Stimulated activated CD8-positive, alpha-beta memory T cell treated with anti-CD3 and anti-CD28 coated beads, Interleukin-15, amount 100 ng/mL, for 24 hours (primary cell): ENCODE results near the gene TEDC1.

ENCODE experiments used
- DNase-seq: peaks from one replicate; pipeline ENCODE4 v3.0.0-alpha.2; 2020; ENCODE audit warnings: low read depth

TEDC1 gene, protein sequence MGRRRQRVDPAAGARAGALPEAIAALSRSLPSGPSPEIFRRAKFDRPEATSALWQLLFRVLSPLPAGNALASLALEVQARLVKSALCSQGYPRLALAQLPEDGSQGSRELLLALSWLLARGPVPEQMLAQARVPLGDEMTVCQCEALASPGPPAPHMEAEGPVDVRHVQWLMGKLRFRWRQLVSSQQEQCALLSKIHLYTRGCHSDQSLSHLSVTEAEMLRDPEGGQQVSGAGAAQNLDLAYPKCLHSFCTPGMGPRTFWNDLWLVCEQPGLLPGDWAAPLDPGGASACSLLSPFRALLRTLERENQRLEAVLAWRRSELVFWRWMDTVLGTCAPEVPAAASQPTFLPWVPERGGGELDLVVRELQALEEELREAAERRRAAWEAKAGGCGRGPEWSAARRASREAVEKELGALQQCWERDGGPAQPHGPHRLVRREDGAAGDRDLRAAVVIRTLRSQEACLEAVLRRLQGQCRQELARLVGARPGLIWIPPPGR

GRCh38 chr14:105490572-105491365, at the start of gene TEDC1:
Gene TEDC1 (plus strand): TSS chr14:105491246. CDS start chr14:105491376, 130 bp downstream.
- peak; percentile 96 for DNase-seq

DNA sequence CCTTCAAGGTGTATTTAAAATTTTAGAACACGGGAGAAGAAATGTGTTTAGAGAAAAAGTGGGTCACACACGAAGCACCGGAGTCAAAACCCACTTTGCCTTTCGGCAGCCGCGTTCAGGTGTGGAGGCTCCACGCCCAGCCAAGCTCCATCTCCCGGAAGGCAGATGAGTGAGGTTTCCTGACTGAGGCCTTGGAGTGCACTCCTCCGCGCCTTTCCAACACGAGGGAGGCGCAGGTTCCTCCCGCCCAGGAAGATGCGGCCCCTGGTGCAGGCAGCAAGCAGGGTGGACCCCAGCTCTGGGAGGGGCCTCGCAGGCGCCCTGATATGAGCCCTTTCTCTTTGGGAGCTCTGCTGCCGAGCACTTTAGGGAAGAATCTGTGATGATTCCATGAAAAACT, 48.9 kb upstream of the TEDC1 start:
- DNase-seq: no peak

GRCh38 chr14:105442834-105443233, 48.2 kb upstream of the TEDC1 start:
- DNase-seq: no peak

DNA sequence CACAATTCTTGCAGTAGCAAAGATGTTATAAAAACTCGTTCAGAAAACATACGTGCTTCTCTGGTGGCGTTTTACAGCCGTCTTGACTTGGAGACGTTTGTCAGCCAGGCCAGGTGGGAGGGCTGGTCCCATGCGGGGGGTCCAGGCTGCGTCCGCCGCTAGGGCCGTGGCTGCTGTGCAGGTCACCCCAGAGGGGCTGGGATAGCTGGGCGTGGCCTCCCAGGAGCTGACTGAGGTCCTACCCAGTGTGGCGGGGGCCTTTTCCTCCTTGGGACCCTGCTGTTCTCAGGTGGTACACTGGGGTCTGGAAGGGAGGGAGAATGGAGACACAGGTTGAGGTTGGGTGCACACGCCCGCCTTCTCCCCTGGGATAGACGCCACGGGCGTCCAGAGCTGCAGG, 46.2 kb upstream of the TEDC1 start:
- DNase-seq: no peak

DNA sequence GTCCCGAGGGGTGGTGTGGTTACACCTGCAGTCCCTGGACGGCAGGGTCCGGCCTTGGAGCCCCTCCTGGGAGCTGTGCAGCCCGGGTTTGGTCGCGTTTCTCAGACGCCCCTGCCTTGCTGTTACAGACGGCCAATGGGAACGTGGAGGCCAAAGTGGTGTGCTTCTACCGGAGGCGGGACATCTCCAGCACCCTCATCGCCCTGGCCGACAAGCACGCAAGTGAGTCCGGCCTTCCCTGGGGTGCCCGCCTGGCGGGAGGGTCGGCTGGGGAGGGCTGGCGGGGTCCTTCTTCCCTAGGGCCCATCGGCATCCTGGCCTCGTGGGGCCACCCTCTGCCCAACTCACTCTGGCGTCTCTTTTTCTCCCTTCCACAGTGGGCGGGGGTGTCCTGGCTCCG, 45.8 kb upstream of the TEDC1 start:
- DNase-seq: no peak

DNA sequence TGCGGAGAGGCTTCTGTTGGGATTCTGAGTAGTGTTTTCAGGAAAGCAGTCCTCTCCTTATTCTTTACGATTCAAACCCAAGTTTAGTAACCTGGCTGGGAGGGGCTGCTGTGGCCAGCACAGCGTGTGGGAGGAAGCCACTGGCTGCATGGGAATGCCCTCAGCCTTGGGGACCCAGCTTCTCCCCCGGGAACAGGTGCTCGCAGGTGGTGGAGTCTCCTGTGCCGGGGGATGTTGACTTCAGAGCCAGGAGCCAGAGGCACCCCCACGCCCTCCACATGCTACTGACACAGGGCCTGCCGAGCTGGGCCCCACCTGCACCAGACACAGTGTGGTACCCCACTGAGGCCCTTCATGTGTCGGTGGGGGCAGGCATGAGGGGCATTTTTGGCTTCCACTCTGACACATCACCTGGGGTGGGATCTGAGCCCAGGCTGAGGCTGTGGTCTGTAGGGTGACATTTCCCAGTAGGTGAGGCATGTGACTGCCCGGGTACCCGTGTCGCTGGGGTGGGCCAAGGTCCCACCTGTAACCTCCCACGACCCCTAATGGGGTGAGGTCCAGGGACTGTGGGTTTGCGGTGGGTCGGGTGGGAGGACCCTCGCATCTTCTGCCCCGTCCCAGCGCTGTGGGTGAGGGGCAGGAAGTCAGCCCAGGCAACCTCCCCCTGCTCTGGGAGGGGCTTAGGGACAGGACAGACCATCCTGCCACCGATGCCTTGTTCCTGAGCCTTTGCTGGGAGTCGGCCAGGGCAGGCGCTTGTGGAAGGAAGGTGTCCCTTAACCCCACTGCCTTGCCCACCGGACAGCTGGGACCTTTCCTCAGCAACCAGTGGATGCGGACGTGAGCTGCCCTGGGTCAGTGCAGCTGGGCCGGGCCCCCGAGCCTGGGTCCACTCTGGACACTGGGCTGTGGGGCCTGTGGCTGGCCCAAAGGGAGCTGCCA, 44.9 kb upstream of the TEDC1 start:
- DNase-seq: no peak

GRCh38 chr14:105446971-105447370, 44.1 kb upstream of the TEDC1 start:
- DNase-seq: no peak

DNA sequence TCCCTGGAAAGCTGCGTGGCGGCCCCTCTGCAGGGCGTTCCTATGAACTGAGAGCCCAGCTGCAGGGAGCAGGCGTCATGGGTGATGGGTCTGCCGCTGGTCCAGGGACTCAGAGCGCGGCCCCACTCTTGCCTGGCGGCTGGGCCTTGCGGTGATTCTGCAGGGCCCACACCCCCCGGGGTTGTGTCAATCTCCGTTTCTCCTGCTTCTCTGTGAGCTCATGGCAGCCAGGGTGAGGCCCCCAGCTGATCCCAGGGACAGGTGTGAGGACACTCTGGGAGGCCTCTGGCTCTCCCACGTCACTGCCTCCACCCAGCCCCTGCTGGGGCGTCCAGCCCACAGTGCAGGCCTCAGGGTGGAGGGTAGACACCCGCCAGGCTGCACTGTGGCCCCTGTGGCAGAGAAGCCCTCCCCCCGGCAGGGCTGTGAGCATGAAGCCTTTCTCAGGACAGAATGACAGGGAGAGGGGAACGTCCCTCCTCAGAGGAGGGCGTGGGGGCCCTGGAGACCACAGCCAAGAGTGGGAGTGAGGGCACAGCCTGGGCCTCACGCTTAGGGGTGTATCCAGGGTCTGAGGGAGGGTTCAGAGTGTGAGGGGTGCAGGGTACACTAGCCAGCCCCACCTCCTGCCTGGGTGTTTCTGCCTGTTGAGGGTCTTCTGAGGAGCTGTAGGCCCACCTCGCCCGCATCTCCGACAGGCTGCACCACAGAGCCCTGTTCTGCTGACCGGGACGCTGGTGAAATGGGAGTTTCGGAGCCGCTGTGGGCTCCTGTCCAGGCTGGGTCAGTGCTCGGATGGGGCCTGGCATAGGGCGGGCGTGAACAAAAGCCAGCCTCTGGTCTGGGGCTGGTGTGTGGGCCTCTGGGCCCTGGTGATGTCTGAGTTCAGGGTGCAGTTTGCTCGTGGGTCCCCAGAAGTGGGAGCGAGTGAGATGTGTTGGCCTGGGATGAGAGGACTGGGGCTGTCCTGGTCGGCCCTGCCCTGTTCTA, 43.1 kb upstream of the TEDC1 start:
- DNase-seq: no peak

GRCh38 chr14:105448706-105449111, 42.3 kb upstream of the TEDC1 start:
- DNase-seq: peak; percentile 29

DNA sequence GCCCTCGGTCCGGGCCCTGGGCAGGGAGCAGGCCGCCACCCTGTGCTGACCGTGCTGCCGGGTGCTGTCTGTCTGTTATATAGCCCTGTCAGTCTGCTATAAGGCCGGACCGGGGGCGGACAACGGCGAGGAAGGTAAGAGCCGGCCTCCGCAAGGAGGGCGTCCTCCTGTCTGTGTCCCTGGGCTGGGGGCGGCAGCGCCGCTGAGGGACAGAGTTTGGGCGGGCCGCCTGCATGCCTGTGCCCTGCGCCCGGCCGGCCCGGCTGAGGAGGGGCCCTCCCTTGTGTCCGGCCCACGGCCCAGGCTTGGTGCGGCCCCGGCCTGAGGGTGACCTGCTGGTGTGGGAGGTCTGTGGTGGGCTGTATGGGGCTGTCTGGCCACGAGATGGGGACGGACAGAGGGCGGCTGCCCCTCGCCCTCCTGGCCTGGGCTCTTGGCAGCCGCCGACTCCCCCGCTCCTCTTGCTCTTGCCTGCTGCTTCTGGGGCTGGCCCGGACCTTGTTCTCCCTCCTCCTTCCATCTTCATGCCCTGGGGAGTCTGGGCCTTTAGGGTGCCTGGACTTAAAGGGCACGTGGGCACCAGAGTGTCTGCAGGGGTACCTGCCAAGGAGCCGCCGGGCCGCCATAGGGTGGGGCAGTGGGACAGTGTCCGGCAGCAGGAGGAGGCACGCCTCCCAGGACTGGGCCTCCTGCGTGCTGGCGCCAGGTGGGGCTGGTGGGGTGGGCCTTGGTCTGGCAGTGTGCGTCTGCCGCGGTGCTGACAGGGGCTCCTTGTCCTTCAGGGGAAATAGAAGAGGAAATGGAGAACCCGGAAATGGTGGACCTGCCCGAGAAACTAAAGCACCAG, 41.5 kb upstream of the TEDC1 start:
- DNase-seq: no peak

DNA sequence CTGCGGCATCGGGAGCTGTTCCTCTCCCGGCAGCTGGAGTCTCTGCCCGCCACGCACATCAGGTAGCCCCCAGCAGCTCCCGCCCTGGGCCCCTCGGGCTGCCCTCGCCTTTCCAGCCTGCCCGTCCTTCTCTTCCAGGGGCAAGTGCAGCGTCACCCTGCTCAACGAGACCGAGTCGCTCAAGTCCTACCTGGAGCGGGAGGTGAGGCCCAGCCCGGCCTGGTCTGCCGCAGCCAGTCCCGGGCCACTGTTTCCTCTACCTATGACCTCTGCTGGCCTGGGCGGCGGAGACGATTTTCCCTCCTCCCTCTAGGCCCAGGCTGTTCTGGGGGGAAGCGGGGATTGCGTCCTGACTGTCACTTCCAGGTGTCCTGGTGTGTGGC, 40.9 kb upstream of the TEDC1 start:
- DNase-seq: no peak

- no peak for DNase-seq
Observed at GRCh38 chr14:105450864-105451720, 40.0 kb upstream of the TEDC1 start.

DNA sequence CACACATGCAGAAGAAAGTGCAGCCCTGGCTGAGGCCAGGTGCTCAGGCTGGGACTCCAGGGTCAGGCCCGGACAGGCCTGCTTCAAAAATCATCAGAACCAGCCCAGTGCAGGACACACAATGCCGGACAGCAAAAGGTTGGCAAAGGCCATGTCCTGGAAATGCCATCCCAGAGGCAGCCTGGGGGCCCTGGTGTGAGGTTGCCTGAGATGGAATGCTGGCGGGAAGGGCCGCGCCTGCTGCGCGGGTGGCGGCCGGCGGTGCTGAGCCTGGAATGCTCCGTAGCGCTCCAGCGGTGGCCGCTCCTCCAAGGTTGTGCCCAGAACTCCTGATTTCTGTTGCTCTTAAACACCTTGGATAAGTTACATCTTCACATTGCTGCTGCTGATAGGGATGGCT, 38.1 kb upstream of the TEDC1 start:
- DNase-seq: no peak

- no peak for DNase-seq
Observed at GRCh38 chr14:105453847-105454246, 37.2 kb upstream of the TEDC1 start.

GRCh38 chr14:105455086-105455640, 35.9 kb upstream of the TEDC1 start:
- no peak for DNase-seq

DNA sequence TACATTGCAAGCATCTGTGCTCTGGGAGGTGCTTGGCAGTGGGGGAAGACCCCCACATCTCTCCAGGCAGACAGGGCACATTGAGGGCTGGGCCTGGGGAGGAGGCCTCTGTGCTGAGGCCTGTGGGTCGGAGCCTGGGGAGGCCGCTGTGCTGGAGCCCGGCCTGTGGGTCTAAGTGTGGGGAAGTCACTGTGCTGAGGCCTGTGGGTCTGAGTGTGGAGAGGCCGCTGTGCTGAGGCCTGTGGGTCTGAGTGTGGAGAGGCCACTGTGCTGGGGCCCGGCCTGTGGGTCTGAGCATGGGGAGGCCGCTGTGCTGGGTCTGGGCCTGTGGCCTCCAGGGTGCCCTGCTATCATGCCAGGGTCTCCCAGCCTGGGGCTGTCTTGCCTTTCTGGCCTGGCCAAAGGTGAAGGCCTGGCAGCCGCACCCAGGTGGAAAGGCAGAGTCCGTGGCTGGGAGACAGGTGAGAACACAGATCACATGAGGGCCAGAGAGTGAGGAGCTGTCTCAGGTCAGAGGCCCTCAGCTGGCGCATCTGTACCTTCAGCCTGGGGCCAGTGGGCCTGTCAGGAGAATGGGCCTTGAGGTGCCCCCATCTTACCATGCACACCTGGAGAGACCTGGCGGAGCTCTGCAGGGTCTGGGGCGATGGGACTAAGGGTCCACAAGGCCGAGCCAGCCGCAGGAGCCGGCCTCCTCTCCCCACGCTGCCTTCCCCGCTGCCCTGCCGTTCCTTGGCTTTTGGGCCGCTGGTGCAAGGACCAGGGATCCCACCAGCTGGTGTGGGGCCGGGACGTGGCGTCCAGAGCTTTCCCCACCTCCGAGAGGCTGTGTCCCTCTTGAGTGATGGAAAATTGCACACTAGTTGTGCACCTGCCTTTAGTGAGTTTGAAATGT, 35.0 kb upstream of the TEDC1 start:
- DNase-seq: no peak
